ENCODE measurements around the gene TRPC6. TPM values are rescaled to one million over a fixed set of nuclear protein-coding genes. Genes with fewer than 3 reads are reported as not detected.

Gene TRPC6
- total and polyA plus RNA-seq, 2 of the 8 experiments (the other 6 are each of a cell fraction or from before 2014, with no cell fraction given) = 0.26 to 0.39 TPM

GRCh38 chr11:101478587-101479369 is 105.0 kb downstream of the TRPC6 start:
- Histone ChIP-seq H4K20me1 (replicated peaks in 1 of 2; ENCODE audit: control insufficient read depth in 1 of 2, insufficient read depth in 2 of 2, low read length in 2 of 2) (no peaks in the 10 kb centered on the region), H2BK120ac (replicated peaks; ENCODE audit: low read depth, low read length) (no peak overlapping the region), H2AFZ (ENCODE audit: low read length) (peak overlapping the region; percentile 91), H3K36me3 (ENCODE audit: control insufficient read depth in 2 of 4, insufficient read depth in 4 of 4, low read length in 3 of 4) (no peaks in the 10 kb centered on the region), H4K5ac (ENCODE audit: insufficient read length, low read depth, low read length) (no peak overlapping the region), H3K4ac (replicated peaks; ENCODE audit: insufficient read length, low read depth, low read length) (no peak overlapping the region), H3K4me1 (replicated peaks in 1 of 4; ENCODE audit: control insufficient read depth in 3 of 4, insufficient read depth in 4 of 4, low read length in 3 of 4) (peaks cover 0 to 4% (median 2%) of the 10 kb centered on the region in 4 experiments; a peak in 1 of 7 replicates), H2AK5ac (ENCODE audit: low read depth, low read length) (no peak overlapping the region; the same call in 1 of the 2 replicates), H2BK5ac (ENCODE audit: low read depth, low read length) (no peak overlapping the region), H3K4me3 (ENCODE audit: extremely low read depth in 1 of 4, insufficient read depth in 2 of 4, low read depth in 3 of 4, low read length in 4 of 4) (no peak overlapping the region), H3K27ac (ENCODE audit: low read depth, low read length) (no peak overlapping the region), H2BK15ac (ENCODE audit: low read length) (no peak overlapping the region), H3K9me3 (ENCODE audit: insufficient read depth in 2 of 2, low read depth in 1 of 2, low read length in 1 of 2) (no peaks in the 10 kb centered on the region), H3K79me2 (ENCODE audit: control insufficient read depth in 1 of 2, insufficient read depth in 2 of 2, low read length in 2 of 2) (no peaks in the 10 kb centered on the region), H4K8ac (ENCODE audit: extremely low read depth, insufficient read depth, low read length) (no peak overlapping the region), H2BK20ac (ENCODE audit: low read length) (no peak overlapping the region), H2BK12ac (ENCODE audit: low read depth, low read length) (peak overlapping the region; percentile 82; the same call in 1 of the 2 replicates), H3K27me3 (replicated peaks in 1 of 4; ENCODE audit: control insufficient read depth in 3 of 4, extremely low read depth in 1 of 4, insufficient read depth in 3 of 4, low read length in 3 of 4) (no peaks in the 10 kb centered on the region), H3K23ac (ENCODE audit: insufficient read length) (no peak overlapping the region), H3K18ac (ENCODE audit: extremely low read depth, low read length) (no peak overlapping the region), H3K14ac (ENCODE audit: insufficient read length) (no peak overlapping the region), H3K79me1 (ENCODE audit: low read depth, low read length) (no peaks in the 10 kb centered on the region), H3K56ac (replicated peaks; ENCODE audit: insufficient read length, low read depth, low read length) (no peak overlapping the region), H4K91ac (replicated peaks; ENCODE audit: insufficient read length, low read length) (no peak overlapping the region), H3K23me2 (ENCODE audit: low read depth, low read length) (no peaks in the 10 kb centered on the region), H3K4me2 (ENCODE audit: insufficient read depth in 1 of 2, low read depth in 2 of 2, low read length in 2 of 2) (no peak overlapping the region), H3K9ac (replicated peaks in 1 of 4; ENCODE audit: extremely low read depth in 1 of 4, low read depth in 3 of 4, low read length in 3 of 4) (no peak overlapping the region)
- FAIRE-seq (no peak), DNase-seq (ENCODE audit: low read depth in 1 of 2, low spot score in 2 of 2) (peak in 1 of 2 experiments; percentile 45)
- 81% methylated on average over 13 of the region's 13 CpGs; no CpG with 5 or more reads in 1 of the 2 experiments for WGBS, 2 experiments (ENCODE audit: extremely low coverage in 1 of 2, insufficient coverage in 1 of 2, insufficient read length in 1 of 2, insufficient replicate concordance in 2 of 2, low coverage in 1 of 2, low lambda C conversion rate in 2 of 2, missing lambda C conversion rate in 1 of 2)
- TF ChIP-seq POLR2AphosphoS5 (IDR thresholded peaks at IDR 0.05; ENCODE audit: low read depth, low read length) (no peak), BACH1 (IDR thresholded peaks at IDR 0.05; ENCODE audit: low read length) (no peak), POU5F1 (IDR thresholded peaks at IDR 0.05; ENCODE audit: low read depth, low read length) (no peak), SIRT6 (IDR thresholded peaks at IDR 0.05; ENCODE audit: low read length) (no peak), YY1 (IDR thresholded peaks at IDR 0.05; ENCODE audit: low read depth, low read length) (no peak), CHD2 (IDR thresholded peaks at IDR 0.05; ENCODE audit: low read length) (no peak), SP1 (IDR thresholded peaks at IDR 0.05; ENCODE audit: low read depth, low read length) (no peak), SIX5 (IDR thresholded peaks at IDR 0.05; ENCODE audit: low read depth, low read length) (no peak), KDM1A (IDR thresholded peaks at IDR 0.05; ENCODE audit: borderline replicate concordance, low read length) (no peak), EP300 (IDR thresholded peaks at IDR 0.05; ENCODE audit: borderline replicate concordance in 1 of 2, low read depth in 2 of 2, low read length in 2 of 2) (no peak)
- CTCF ChIA-PET (ENCODE audit: partially characterized antibody) = interaction anchor here (0.7 to 3.6 kb wide), 8 partner anchors 8 to 810 kb away, joined by 3 to 14 read pairs (median 3); no protein-coding TSS in a partner anchor
- POLR2A ChIA-PET (ENCODE audit: partially characterized antibody) = no interaction called here
